HUES6 (cell line): ENCODE data around the gene SLCO3A1.

Source experiments
- H3K27ac ChIP-seq: 2 replicates; pipeline ENCODE4 v1.7.0; 2013; ENCODE audit warnings: low read depth, mild to moderate bottlenecking, low read length, inconsistent platforms
- H3K27me3 ChIP-seq: 2 replicates; pipeline ENCODE4 v1.6.1; 2013; ENCODE audit warnings: low read length; ENCODE audit not compliant: control insufficient read depth, insufficient read depth
- H3K36me3 ChIP-seq: 2 replicates; pipeline ENCODE4 v1.6.1; 2013; ENCODE audit warnings: low read length; ENCODE audit not compliant: control insufficient read depth, insufficient read depth
- H3K4me1 ChIP-seq: 2 replicates; pipeline ENCODE4 v1.6.1; 2013; ENCODE audit warnings: low read length; ENCODE audit not compliant: control insufficient read depth, insufficient read depth
- H3K4me3 ChIP-seq: 2 replicates; pipeline ENCODE4 v1.5.1; 2013; ENCODE audit warnings: low read depth, low read length
- H3K9ac ChIP-seq: one replicate; pipeline ENCODE4 v1.6.1; 2013; ENCODE audit warnings: mild to moderate bottlenecking, low read length
- H3K9me3 ChIP-seq: 2 replicates; pipeline ENCODE4 v1.6.1; 2013; ENCODE audit warnings: low read depth, low read length; ENCODE audit not compliant: control insufficient read depth, insufficient read depth

The SLCO3A1 gene

GRCh38 chr15:92074646-92075045 is 221.1 kb downstream of the SLCO3A1 start:
- H3K27ac ChIP-seq, result no peak overlapping the region
- no peaks in the 10 kb centered on the region for H3K9me3 ChIP-seq
- no peaks in the 10 kb centered on the region for H3K27me3 ChIP-seq
- no peaks in the 10 kb centered on the region for H3K36me3 ChIP-seq
- no peak overlapping the region for H3K4me3 ChIP-seq
- peaks cover 6% of the 10 kb centered on the region; the same call in 1 of the 2 replicates for H3K4me1 ChIP-seq
- H3K9ac ChIP-seq, result no peak overlapping the region

- Histone ChIP-seq H3K4me3 (no peak overlapping the region), H3K36me3 (no peaks in the 10 kb centered on the region), H3K4me1 (peaks cover 6% of the 10 kb centered on the region; the same call in 1 of the 2 replicates), H3K9me3 (no peaks in the 10 kb centered on the region), H3K27ac (no peak overlapping the region), H3K9ac (no peak overlapping the region), H3K27me3 (no peaks in the 10 kb centered on the region)
Observed at GRCh38 chr15:92075764-92076163, 222.3 kb downstream of the SLCO3A1 start.

GRCh38 chr15:92076541-92076940 is 223.0 kb downstream of the SLCO3A1 start:
- no peak overlapping the region for H3K9ac ChIP-seq
- H3K4me3 ChIP-seq, result no peak overlapping the region
- no peak overlapping the region for H3K27ac ChIP-seq
- no peaks in the 10 kb centered on the region for H3K36me3 ChIP-seq
- H3K4me1 ChIP-seq, result peaks cover 6% of the 10 kb centered on the region; the same call in 1 of the 2 replicates
- H3K9me3 ChIP-seq, result no peaks in the 10 kb centered on the region
- H3K27me3 ChIP-seq, result no peaks in the 10 kb centered on the region

GRCh38 chr15:92077353-92078085 is 224.0 kb downstream of the SLCO3A1 start:
- Histone ChIP-seq H3K4me1 (peaks cover 6% of the 10 kb centered on the region; the same call in 1 of the 2 replicates), H3K9ac (no peak overlapping the region), H3K27me3 (no peaks in the 10 kb centered on the region), H3K4me3 (no peak overlapping the region), H3K9me3 (no peaks in the 10 kb centered on the region), H3K27ac (no peak overlapping the region), H3K36me3 (no peaks in the 10 kb centered on the region)

- no peaks in the 10 kb centered on the region for H3K27me3 ChIP-seq
- no peak overlapping the region for H3K27ac ChIP-seq
- no peak overlapping the region for H3K4me3 ChIP-seq
- H3K4me1 ChIP-seq, result peaks cover 6% of the 10 kb centered on the region; the same call in 1 of the 2 replicates
- H3K36me3 ChIP-seq, result no peaks in the 10 kb centered on the region
- H3K9me3 ChIP-seq, result no peaks in the 10 kb centered on the region
- no peak overlapping the region for H3K9ac ChIP-seq
Observed at GRCh38 chr15:92078270-92078669, 224.8 kb downstream of the SLCO3A1 start.

- Histone ChIP-seq H3K4me3 (no peak overlapping the region), H3K4me1 (peaks cover 5% of the 10 kb centered on the region; the same call in 1 of the 2 replicates), H3K9me3 (no peaks in the 10 kb centered on the region), H3K36me3 (no peaks in the 10 kb centered on the region), H3K27me3 (no peaks in the 10 kb centered on the region), H3K9ac (no peak overlapping the region), H3K27ac (no peak overlapping the region)
Observed at GRCh38 chr15:92079047-92079446, 225.5 kb downstream of the SLCO3A1 start.

- Histone ChIP-seq H3K4me3 (no peak overlapping the region), H3K27me3 (no peaks in the 10 kb centered on the region), H3K9me3 (no peaks in the 10 kb centered on the region), H3K4me1 (no peaks in the 10 kb centered on the region; the same call in 1 of the 2 replicates), H3K27ac (no peak overlapping the region), H3K9ac (no peak overlapping the region), H3K36me3 (no peaks in the 10 kb centered on the region)
Observed at GRCh38 chr15:92079647-92080255, 226.2 kb downstream of the SLCO3A1 start.

GRCh38 chr15:92082006-92082843 is 228.7 kb downstream of the SLCO3A1 start:
- Histone ChIP-seq H3K27ac (no peak overlapping the region), H3K9ac (no peak overlapping the region), H3K4me3 (no peak overlapping the region), H3K27me3 (no peaks in the 10 kb centered on the region), H3K36me3 (no peaks in the 10 kb centered on the region), H3K9me3 (no peaks in the 10 kb centered on the region), H3K4me1 (no peaks in the 10 kb centered on the region; the same call in 1 of the 2 replicates)

GRCh38 chr15:92083190-92083589 is 229.7 kb downstream of the SLCO3A1 start:
- Histone ChIP-seq H3K4me3 (no peak overlapping the region), H3K27ac (no peak overlapping the region), H3K9me3 (no peaks in the 10 kb centered on the region), H3K4me1 (no peaks in the 10 kb centered on the region; the same call in 1 of the 2 replicates), H3K36me3 (no peaks in the 10 kb centered on the region), H3K9ac (no peak overlapping the region), H3K27me3 (no peaks in the 10 kb centered on the region)

- Histone ChIP-seq H3K4me1 (no peaks in the 10 kb centered on the region), H3K9me3 (no peaks in the 10 kb centered on the region), H3K4me3 (no peak overlapping the region), H3K36me3 (no peaks in the 10 kb centered on the region), H3K27ac (no peak overlapping the region), H3K27me3 (no peaks in the 10 kb centered on the region), H3K9ac (no peak overlapping the region)
Observed at GRCh38 chr15:92087211-92087610, 233.7 kb downstream of the SLCO3A1 start.
